Pulmonary artery endothelial cell (primary cell): ENCODE measurements around the gene ROBO1. TPM values are rescaled to one million over a fixed set of nuclear protein-coding genes. Genes with fewer than 3 reads are reported as not detected.
"Not testable (repeated sequence)": the region's sequence is repeated elsewhere in the genome, so short reads cannot be mapped to it uniquely, and the experiment has no call there.

Experiments used
- DNase-seq: peaks from one replicate; pipeline ENCODE4 v3.0.0-alpha.2; 2011; ENCODE audit warnings: low read depth, low spot score
- total RNA-seq: library from RNA; depleted of rRNA; stranded (reverse); fragments of >200 nt; gene quantifications from 2 replicates; pipeline ENCODE4 v1.2.3, GENCODE V29; 2014

ROBO1 gene
- total RNA-seq, 1 donor from 2014 or later = 26.4 TPM

GRCh38 chr3:79314962-79315361, 452.8 kb downstream of the ROBO1 start:
- no peak for DNase-seq

- DNase-seq = no peak
Measured at GRCh38 chr3:79314544-79314943, 453.3 kb downstream of the ROBO1 start.

- DNase-seq = no peak
Measured at GRCh38 chr3:79310016-79310415, 457.8 kb downstream of the ROBO1 start.

DNA sequence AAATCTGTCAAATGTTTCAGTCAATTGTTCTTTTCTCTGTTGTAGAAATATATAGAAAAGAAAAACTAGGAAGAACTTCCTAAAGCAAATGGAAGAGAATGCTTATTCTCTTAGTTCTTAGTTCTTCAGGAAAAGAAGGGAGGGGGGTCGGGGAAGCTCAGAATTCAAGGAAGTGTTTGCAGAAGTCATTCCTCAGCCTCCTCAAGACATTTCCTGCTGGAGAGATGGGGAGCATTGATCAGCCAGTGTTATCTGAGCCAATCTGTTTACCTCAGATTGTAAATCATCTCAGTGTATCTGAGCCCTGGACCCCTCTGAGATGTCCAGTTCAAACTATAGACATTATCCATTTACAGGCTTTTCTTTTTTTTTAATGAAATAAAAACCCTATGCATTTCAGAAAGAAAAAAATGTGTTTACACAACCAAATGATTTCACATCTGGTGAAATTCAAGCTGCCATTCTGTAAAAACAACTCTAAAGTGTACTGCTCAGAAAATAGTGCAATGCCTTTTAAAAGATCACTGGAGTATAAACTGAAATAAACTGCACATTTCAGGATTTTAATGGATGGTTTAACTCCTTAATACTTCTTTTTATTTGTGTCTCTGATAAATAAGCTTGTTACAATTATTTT, 460.7 kb downstream of the ROBO1 start:
- no peak for DNase-seq

DNA sequence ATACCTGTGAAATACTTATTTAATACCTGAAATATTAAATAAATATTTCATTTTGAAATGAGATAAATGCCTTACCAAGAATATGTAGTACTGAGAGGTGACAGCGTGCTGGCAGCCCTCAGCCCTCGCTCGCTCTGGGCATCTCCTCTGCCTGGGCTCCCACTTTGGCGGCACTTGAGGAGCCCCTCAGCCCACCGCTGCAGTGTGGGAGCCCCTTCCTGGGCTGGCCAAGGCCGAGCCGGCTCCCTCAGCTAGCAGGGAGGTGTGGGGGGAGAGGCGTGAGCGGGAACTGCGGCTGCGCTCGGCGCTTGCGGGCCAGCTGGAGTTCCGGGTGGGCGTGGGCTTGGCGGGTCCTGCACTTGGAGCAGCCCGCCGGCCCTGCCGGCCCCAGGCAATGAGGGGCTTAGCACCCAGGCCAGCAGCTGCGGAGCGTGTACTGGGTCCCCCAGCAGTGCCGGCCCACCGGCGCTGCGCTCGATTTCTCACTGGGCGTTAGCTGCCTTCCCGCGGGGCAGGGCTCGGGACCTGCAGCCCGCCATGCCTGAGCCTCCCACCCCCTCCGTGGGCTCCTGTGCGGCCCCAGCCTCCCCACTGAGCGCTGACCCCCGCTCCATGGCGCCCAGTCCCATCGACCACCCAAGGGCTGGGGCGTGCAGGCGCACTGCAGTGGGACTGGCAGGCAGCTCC, 467.7 kb downstream of the ROBO1 start:
- not testable (repeated sequence) for DNase-seq

GRCh38 chr3:79297245-79297960, 470.4 kb downstream of the ROBO1 start:
- no peak for DNase-seq

DNA sequence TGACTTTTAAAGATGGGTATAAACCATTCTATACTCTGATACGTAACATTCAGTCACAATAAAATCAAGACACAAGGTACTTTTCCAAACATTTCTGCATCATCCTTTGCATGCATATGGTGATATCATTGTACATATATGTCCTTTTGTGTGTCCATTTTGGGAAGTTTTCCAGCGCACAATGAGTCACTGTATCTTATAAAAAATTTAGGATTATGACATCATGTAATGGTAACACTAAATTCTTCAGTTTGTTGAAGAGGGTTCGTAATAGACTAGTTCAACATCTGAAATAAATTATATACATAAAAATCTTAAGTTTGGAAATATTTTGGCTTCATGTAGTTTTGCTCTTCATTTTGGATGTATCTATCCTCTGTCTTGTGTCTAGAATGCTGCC, 480.9 kb downstream of the ROBO1 start:
- DNase-seq = no peak

DNA sequence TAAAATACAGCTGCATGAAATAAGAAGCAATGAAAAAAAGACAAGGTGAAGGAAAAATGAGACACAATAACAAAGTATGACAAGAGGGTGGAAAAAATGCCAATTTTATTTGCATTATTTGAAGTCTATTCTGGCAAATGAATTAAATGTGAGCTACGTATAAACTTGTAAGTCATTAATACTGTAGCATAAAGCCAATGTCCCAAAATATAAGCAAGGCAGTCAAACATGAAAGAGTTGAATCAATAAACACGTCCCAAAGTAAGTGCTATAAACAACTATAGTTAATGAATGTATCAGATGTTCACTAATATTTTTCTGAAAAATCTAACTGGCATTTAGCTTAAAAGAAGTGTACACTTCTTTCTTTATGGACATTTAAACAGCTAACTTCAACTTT, 481.9 kb downstream of the ROBO1 start:
- DNase-seq = no peak

DNA sequence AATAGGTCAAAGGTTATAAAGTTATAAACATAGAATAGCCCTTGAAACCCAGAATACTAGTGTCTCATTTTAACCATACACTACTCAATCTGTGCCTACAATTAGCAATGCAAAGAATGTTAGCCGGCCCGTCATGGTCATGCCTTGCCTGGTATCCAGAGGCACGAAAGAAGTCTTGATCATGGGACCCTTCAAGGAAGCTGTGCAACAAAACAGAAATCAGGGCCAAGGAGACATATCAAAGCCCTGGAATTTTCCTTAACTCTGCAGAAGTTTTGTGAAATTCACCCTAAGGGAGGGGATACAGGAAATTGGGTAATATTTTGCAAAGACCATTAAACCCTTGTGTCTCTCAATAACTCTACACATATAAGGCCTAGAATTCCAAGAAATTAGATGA, 482.4 kb downstream of the ROBO1 start:
- DNase-seq = no peak

- DNase-seq = no peak
Measured at GRCh38 chr3:79284781-79285180, 483.0 kb downstream of the ROBO1 start.

DNA sequence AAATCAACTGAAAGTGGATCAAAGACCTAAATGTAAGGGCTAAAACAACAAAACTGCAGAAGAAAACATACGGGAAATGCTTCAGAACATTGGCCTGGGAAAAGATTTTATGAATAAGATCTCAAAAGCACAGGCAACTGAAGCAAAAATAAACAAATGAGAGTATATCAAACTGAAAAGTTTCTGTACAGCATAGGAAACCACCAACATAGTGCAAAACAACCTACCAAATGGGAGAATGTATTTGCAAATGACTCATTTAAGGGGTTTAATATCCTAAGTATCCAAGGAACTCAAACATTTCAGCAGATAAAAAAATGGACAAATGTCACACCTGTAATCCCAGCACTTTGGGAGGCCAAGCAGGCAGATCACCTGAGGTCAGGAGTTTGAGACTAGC, 489.1 kb downstream of the ROBO1 start:
- DNase-seq = no peak

DNA sequence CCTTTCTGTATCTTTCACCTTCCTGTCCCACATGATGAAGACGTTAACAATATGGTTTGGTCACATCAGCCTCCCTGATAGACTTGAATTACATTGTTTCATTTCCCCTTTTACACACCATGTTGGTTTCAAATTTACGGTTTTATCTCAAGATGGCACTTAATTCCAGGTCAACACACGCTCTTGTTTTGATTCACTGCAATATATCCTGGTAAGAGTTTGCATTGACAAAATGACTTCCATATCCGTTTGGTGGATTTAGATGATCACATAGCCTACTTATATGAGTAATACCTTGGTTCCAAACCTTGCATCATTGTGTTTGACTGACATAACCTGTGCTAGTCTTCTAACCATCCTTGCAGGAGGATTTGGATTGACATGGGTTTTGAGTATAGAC, 499.4 kb downstream of the ROBO1 start:
- no peak for DNase-seq

DNA sequence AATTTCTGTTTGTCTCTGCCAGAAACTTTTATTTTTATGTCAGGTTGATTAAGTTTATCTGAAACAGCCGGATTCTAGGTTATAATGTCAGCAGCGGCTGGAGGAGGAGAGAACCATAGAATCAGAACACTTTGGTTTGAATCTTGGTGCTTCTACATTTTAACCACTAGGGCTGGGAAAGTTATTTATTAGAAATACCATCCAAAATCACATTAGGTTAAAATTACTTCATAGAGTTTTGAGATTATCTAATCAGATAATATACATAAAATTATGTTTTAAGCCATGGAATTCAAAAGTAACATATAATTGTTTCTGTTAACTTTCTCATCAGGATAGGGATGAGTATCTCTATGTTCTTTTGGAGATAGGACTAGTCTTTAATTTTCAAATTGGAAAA, 502.9 kb downstream of the ROBO1 start:
- DNase-seq = no peak

DNA sequence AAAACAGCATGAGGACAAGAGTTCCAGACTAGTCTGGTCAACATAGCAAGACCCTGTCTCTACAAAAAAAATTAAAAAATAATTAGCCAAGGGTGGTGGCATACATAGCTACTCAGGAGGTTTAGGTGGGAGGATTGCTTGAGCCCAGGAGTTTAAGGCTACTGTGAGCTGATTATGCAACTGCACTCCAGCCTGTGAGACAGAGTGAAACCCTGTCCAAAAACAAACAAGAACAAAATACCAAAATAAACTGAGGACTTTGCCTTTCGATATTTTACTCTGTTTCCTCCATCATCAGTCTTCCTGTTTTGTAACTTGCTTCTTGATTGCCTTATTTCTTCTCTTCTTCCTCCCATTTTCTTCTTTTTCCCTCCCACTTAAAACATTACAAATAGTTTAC, 504.4 kb downstream of the ROBO1 start:
- no peak for DNase-seq

GRCh38 chr3:79258479-79258878, 509.3 kb downstream of the ROBO1 start:
- no peak for DNase-seq

GRCh38 chr3:79257791-79258190, 510.0 kb downstream of the ROBO1 start:
- DNase-seq = no peak

DNA sequence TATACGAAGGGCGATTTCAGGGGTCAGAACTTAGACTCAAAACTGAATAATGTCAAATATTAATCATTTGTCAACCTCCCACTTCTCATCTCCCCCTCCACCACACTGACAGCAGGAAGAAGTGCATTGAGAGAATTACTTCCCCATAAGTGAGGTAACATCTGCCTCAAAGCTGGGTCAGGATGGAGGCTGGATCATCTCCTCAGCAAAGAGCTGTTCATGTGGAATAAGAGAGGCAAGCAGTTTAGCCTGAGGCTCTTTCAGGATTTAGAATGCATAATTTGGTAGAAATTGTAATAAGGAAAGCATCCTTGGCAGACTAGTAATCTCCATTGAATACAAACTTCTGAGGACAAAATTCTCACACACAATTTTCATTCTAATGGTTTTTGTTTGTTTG, 512.1 kb downstream of the ROBO1 start:
- no peak for DNase-seq

DNA sequence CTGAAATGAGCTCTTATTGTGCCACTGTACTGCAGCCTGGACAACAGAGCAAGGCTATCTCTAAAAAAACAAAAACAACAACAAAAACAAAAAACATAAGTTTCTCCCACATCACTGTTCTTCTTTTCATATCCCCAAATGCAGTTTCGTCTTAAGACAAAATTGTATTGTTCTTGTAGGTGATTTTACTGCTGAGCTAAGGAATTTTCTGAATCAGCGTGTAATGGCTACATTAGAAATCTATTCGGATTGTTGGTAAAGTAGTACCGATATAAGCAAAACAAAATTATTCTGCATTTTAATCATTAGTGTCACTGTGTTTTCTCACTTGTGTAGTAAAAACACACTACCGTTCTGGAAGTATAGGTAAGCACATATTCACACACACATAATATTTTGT, 512.5 kb downstream of the ROBO1 start:
- no peak for DNase-seq

DNA sequence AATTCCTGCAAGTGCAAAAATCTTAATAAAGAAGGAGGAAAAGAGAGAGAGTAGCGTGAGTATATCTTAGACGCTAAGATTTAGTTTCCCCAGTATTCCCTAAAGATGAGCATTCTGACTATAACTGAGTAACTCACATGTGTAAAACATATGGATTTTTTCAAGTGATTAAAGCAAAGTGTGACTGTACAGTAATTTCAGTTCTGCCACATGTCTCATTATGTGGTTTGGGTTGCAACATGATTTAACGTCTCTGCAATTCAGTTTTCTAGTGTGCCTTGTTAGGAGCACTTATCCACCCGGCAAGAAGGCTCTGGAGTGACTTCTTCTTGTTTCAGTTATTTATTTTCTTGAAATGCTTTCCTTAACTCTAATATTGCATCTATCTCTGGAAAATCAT, 514.1 kb downstream of the ROBO1 start:
- no peak for DNase-seq

DNA sequence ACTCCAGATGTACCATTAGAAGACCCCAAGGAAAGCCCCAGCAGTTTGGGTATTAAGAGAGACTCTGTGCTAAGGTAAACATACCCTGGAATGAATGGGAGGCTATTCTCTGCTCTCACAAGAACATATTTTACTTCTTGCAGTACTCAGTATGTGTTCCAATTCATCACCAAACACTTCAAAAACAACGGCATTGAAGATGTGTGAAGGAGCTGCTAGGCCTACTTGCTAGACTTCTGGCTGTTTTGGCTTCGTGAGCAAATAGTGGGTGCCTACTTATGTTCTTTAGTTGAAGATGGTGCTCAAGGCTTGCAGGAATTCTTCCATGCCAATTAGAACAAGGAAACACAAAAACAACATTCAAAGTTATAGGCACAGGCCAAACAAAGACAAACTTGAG, 514.5 kb downstream of the ROBO1 start:
- DNase-seq = no peak

GRCh38 chr3:79250746-79251145, 517.1 kb downstream of the ROBO1 start:
- no peak for DNase-seq

DNA sequence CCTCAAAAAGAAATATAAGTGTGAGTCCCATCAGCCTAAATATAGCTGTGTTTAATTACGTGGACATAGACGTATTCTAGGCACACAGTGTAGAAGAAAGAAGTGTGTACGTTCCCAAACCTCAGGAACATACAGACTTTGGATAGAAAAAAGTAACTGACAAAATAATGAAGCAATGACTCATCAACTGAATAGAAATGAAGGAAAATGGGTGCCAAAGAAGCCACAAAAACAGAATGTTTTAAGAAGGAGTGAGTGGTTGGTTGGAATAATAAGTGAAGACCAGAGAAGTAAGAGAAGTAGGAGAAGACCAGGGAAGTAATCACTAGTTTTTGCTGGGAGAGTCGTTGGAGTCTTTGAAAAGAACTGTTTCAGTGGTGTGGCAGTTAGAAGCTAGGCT, 518.1 kb downstream of the ROBO1 start:
- no peak for DNase-seq

DNA sequence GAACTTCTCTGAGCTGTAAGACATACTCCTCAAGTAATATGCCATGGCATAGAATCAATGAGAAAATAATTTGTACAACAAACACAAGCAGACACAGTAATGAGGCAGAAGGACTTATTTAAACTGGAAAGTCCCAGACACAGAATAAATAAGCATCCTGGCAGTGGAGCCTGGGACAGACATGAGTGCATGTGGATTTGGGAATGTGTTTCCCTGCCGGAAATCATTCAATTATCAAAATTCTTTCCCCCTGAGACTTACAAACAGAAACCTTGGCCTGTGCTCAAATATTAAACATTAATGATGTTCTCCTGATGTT, 520.1 kb downstream of the ROBO1 start:
- no peak for DNase-seq
